Uterus (tissue), 4 donors: ENCODE data around the gene SLC36A1. TPM values are rescaled to one million over a fixed set of nuclear protein-coding genes. Genes with fewer than 3 reads are reported as not detected.

Source experiments
- DNase-seq, 2 donors: peaks; one replicate each; pipeline ENCODE4 v3.0.0-alpha.2; 2019 to 2020
- H3K27ac ChIP-seq, 2 donors: fragments of 200-600 bp; sonication (generic); 1 replicate in 1 of 2; 2 replicates in 1 of 2; pipeline ENCODE4 v1.5.1; 2016 to 2018
- H3K27me3 ChIP-seq, 2 donors: fragments of 200-600 bp; sonication (generic); one replicate each; pipeline ENCODE4 v1.5.1; 2018 to 2019; ENCODE audit warnings: control low read depth in 1 of 2
- H3K36me3 ChIP-seq, 2 donors: fragments of 200-600 bp; sonication (generic); one replicate each; pipeline ENCODE4 v1.5.1; 2019; ENCODE audit warnings: control low read depth in 1 of 2
- H3K4me1 ChIP-seq, 2 donors: fragments of 200-600 bp; sonication (generic); one replicate each; pipeline ENCODE4 v1.5.1; 2018 to 2019; ENCODE audit warnings: control low read depth in 1 of 2
- H3K4me3 ChIP-seq, 2 donors: fragments of 200-600 bp; sonication (generic); 1 replicate in 1 of 2; 2 replicates in 1 of 2; pipeline ENCODE4 v1.5.1; 2018 to 2019; ENCODE audit warnings: mild to moderate bottlenecking in 1 of 2
- H3K9me3 ChIP-seq, 2 donors: fragments of 200-600 bp; sonication (generic); one replicate each; pipeline ENCODE4 v1.5.1; 2019; ENCODE audit warnings: control low read depth in 1 of 2
- POLR2A ChIP-seq, 2 donors: fragments of 450-650 bp; IDR thresholded peaks; one replicate each; pipeline ENCODE4 v1.6.1; 2016; ENCODE audit warnings: antibody characterized with exemption in 2 of 2, mild to moderate bottlenecking in 1 of 2, moderate library complexity in 1 of 2
- intact Hi-C: fragments of 100-400 bp; cut with DNase I; formaldehyde crosslinking; loops from one replicate; pipeline ENCODE4 v1.15.1; 2023; ENCODE audit warnings: low total_unique reads
- total RNA-seq, 4 donors: library from RNA; depleted of rRNA in 3 of 4; stranded (reverse); fragments of >200 nt in 3 of 4; gene quantifications; one replicate each; pipeline versions ENCODE4 v1.1.0 to v1.2.4, GENCODE V29; 2014 to 2023
- TF ChIP-seq, protein P1 (sequence below), 4 experiments: fragments of 200-600 bp in 2 of 4; fragments of 450-650 bp in 2 of 4; sonication (generic) in 2 of 4; IDR thresholded peaks; one replicate each; pipeline ENCODE4 v1.5.1; 2016 to 2019; ENCODE audit warnings: antibody characterized with exemption in 4 of 4, mild to moderate bottlenecking in 2 of 4, moderate library complexity in 1 of 4
- donor health status: DM: yes; HTN: yes; CAD: no.

SLC36A1 gene
- total RNA-seq, 4 donors from 2014 or later = 5.0 to 10.1 (median 5.8) TPM

DNA sequence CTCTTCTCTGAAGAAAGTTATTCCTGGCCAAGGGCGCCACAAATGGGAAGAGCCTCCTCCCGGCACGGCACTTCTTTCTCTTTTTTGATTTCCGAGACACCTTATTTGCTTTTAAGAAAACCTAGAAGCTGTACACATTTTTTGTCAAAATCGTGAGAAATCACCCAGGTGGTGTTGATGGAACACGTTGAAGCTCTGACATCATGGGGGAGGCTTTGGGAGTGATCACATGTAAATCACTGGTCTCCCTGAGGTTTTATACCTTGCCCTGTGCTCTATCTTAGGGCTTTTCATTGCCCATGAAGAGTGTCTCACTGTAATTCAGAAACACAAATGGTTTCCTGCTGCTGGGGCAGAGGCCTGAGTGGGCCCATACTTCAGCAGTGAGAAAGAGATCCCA lies 27.4 kb downstream of the SLC36A1 start:
- Histone ChIP-seq H3K4me3 (no peak overlapping the region), H3K27me3 (no peaks in the 10 kb centered on the region), H3K27ac (no peak overlapping the region), H3K4me1 (no peaks in the 10 kb centered on the region), H3K9me3 (no peaks in the 10 kb centered on the region), H3K36me3 (no peaks in the 10 kb centered on the region)
- no peak for TF ChIP-seq POLR2A (IDR thresholded peaks at IDR 0.05)
- TF ChIP-seq, protein P1, sequence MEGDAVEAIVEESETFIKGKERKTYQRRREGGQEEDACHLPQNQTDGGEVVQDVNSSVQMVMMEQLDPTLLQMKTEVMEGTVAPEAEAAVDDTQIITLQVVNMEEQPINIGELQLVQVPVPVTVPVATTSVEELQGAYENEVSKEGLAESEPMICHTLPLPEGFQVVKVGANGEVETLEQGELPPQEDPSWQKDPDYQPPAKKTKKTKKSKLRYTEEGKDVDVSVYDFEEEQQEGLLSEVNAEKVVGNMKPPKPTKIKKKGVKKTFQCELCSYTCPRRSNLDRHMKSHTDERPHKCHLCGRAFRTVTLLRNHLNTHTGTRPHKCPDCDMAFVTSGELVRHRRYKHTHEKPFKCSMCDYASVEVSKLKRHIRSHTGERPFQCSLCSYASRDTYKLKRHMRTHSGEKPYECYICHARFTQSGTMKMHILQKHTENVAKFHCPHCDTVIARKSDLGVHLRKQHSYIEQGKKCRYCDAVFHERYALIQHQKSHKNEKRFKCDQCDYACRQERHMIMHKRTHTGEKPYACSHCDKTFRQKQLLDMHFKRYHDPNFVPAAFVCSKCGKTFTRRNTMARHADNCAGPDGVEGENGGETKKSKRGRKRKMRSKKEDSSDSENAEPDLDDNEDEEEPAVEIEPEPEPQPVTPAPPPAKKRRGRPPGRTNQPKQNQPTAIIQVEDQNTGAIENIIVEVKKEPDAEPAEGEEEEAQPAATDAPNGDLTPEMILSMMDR (IDR thresholded peaks at IDR 0.05) = no peak
- intact Hi-C loops = no loop called here
- no peak for DNase-seq

DNA sequence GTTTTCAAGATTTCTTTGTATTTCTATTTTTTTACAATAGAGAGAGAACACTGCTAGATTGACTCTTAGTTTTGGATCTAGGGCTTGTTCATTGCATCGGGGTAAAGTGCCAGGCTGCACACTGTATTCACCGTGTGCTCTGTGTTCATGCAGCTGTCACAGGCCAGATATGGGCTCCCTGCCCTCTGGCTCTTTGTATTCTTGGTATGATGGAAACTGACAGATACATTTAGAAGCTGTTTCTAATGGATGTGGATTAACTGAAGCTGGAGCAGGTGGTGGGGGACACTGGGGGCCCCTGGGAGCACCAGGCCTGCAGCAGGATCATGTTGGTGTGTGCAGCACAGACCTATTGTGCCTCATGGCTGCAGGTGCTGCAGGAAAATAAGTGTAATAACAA lies 28.0 kb downstream of the SLC36A1 start:
- TF ChIP-seq POLR2A (IDR thresholded peaks at IDR 0.05) = no peak
- TF ChIP-seq, protein P1 (IDR thresholded peaks at IDR 0.05) = no peak
- DNase-seq = no peak
- Histone ChIP-seq H3K36me3 (no peaks in the 10 kb centered on the region), H3K27me3 (no peaks in the 10 kb centered on the region), H3K4me1 (no peaks in the 10 kb centered on the region), H3K27ac (no peak overlapping the region), H3K9me3 (no peaks in the 10 kb centered on the region), H3K4me3 (no peak overlapping the region)
- intact Hi-C loops = no loop called here

DNA sequence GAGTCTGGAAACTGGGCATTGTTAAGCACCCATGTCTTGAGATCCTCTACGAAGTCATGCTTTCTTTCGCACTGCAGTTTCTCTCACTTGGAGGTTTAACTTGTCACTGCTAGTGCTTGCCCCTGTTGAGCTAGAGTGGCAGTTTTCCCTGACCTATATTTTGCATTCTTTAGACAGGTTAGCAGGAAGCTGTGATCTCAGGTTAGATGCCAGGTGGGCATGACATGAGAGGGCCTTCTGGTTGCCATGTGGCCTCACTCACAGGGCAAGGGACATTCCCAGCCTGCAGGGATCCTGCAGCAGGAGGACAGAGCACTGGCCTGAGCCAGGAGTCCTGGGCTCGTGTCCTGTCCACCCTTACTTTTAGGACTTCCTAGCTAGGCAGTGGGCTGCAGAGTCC lies 28.6 kb downstream of the SLC36A1 start:
- DNase-seq = no peak
- TF ChIP-seq POLR2A (IDR thresholded peaks at IDR 0.05) = no peak
- TF ChIP-seq, protein P1 (IDR thresholded peaks at IDR 0.05) = no peak
- H3K9me3 ChIP-seq = no peaks in the 10 kb centered on the region

DNA sequence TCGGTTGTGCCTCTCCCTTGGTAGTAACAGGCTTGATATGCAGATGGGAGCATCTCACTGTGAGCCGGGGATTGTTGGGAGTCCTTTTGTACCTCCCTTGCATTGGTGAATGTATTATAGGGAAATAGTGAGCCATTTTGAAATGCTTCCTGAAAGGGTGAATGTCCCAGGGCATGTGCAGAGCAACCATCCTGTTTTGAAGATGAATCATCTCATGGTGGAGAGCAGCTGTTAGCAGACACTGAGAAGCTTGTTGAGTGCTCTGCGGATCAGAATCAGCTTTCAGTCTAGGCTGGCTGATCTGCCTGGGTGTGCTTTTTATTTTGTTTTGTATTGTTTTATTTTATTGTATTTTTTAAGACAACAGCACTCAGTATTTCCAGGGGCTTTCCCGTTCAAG lies 29.7 kb downstream of the SLC36A1 start:
- no peak overlapping the region for H3K27ac ChIP-seq
- H3K36me3 ChIP-seq = no peaks in the 10 kb centered on the region
- no peak for DNase-seq
- intact Hi-C loops = no loop called here
- H3K27me3 ChIP-seq = no peaks in the 10 kb centered on the region
- no peaks in the 10 kb centered on the region for H3K9me3 ChIP-seq
- no peak overlapping the region for H3K4me3 ChIP-seq
- H3K4me1 ChIP-seq = no peaks in the 10 kb centered on the region
- TF ChIP-seq POLR2A (IDR thresholded peaks at IDR 0.05) = no peak
- TF ChIP-seq, protein P1 (IDR thresholded peaks at IDR 0.05) = no peak

More for the DNA sequence above, 28.6 kb downstream of the SLC36A1 start:
- intact Hi-C loops = no loop called here
- H3K36me3 ChIP-seq = no peaks in the 10 kb centered on the region
- H3K4me3 ChIP-seq = no peak overlapping the region
- H3K4me1 ChIP-seq = no peaks in the 10 kb centered on the region
- H3K27ac ChIP-seq = no peak overlapping the region
- H3K27me3 ChIP-seq = no peaks in the 10 kb centered on the region

DNA sequence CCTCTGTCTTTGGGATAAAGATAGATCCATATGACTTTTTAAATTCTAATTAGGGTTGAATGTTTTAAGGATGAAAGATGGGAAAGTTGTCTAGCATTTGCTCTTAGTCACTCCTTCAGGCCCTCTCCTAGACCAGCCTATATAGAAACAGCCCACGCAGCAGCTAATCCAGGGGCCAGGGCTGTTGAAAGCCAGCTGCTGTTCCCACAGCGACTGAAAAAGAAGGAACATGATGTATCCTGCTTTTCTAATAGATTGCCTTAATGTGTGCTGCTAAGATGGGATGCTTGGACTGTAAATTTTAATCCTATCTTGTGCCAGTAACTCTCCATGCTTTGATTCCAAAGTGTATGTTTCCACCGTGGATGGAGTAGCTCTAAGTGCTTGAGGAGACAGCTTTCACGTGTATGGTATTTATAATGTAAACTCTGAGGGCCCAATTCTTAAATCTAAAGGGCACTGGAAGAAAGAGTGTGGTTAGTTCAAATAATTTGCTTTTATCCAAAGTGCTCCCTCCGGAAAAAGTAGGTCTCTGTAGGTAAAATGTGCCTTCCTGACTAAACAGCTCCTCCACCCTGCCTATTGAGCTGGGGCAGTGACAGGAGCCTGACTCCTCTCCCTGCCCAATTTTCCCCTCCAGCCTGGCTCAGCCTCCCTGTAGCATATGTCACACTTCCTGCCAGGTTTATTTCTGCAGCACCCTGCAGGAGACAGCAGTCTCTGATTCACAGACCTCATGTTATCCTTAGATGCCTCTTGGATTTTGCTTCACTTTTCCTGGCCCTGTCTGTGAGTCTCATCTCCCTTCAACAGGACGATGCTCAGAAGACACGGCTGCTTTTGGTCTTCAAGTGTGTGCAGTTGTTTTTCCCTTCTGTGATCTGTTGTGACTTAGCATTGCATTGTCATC lies 33.2 kb downstream of the SLC36A1 start:
- Histone ChIP-seq H3K36me3 (no peaks in the 10 kb centered on the region), H3K4me3 (no peak overlapping the region), H3K27me3 (no peaks in the 10 kb centered on the region), H3K4me1 (no peaks in the 10 kb centered on the region), H3K27ac (peak overlapping the region in 1 of 2 donors; percentile 1), H3K9me3 (no peaks in the 10 kb centered on the region)
- TF ChIP-seq, protein P1 (IDR thresholded peaks at IDR 0.05) = no peak
- no peak for TF ChIP-seq POLR2A (IDR thresholded peaks at IDR 0.05)
- DNase-seq = no peak
- intact Hi-C loops = no loop called here
